Middle frontal gyrus (tissue), 1 donor: Measurements from ENCODE around the gene ETS1.

ENCODE experiments used
- DNase-seq: peaks from one replicate; pipeline ENCODE4 v3.0.0-alpha.2; 2015; ENCODE audit warnings: low spot score; ENCODE audit errors: extremely low spot score

ETS1 gene

DNA sequence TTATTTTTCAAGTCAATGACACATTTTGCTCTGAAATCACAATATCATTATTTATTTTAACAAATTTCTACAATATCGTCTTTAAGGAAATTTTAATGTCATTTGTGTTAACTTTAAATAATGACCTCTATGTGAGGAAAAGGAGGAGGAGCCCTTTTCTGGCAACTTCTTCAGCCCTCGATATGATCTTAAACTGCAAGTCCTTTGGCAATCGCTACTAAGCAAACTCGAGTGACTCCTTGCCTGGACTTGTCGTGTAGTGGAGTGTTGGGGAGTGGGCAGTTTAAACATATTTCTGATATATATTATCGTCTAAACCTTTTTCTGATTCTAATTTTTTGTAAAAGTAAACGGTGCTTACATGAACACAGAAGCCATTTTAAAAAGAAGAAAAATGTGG, 16.7 kb downstream of the ETS1 start:
- DNase-seq = no peak

DNA sequence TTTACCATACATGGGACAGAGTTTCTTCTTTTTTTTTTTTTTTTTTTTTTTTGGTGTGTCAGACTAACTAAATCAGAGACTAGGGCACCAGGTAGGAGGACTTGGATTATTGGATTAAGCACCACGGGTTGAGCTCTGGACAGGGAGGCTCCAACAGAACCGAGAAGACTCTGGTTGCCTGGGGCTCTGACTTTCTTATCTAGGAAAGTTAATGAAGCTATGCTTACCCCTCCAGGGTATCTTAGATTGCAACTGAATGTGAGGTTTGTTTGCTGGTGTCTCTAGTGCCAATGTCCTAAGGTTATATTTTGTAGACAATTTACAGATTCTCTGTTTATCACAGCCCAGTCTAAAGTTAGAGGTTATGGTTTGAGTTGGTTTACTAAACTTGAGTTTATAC, 18.1 kb downstream of the ETS1 start:
- no peak for DNase-seq

DNA sequence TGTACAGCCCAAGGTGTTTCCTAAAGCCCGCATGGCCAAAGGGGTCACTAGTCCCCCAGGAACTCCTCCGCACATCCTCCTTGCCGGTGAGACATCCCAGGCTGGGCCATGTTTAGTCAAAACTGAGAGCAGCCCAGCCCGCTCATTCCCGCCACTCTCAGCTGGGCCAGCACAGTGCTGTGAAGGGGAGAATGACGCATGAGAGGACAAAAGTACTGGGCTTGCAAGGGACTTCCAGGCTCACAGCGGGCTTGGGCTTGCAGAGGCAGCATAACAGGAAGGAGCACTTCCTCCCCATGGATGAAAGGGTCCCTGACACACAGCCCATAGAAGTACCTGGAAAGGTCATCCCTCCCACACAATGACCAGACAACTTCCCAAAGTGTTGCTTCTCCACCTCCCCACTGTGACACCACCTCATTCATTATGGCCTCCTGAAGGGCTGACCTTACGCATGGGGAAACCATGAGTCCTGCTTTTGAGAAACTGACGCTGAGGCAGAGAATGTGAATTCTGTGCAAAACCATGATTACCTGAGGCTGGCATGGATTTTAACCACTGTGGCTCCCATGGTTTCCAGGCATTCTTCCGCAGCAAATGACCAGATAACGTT, 19.1 kb downstream of the ETS1 start:
- DNase-seq = no peak

DNA sequence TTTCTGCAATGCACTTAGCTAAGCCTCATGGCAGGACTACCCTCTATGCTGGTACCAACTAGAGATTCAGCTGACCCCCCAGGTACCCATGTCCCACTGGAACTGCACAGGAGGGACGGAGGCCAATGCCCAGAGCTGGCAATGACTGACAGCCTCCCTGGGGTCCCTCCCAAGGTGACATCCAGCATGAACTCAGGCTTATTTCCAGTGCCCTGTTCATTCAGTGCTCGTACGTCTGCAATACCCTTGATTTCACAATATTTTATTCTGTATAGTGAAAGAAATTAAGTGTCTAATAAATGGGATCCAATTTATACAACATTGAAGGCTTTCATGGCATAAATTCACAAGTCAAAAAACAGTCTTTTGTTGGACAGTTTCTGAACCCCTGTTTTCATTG, 20.2 kb downstream of the ETS1 start:
- DNase-seq = no peak

DNA sequence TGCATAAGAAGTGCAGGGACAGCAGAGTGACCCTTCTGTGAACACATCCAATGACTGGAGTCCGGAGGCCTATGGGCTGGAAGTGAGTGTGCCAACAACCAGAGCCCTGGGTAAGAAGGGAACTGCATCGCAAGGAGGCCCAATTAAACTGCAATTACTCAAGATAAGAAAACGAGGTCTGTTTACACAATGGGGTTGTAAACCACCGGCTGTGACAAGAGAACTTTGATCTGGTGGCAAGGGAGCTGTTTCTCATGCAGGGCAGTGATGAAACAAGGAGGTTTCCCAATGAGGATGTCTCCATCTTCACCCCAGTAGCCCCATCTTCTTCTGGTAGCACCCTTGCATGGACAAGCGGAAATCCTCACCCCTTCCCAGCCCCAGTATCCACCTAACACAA, 21.5 kb downstream of the ETS1 start:
- DNase-seq = no peak

DNA sequence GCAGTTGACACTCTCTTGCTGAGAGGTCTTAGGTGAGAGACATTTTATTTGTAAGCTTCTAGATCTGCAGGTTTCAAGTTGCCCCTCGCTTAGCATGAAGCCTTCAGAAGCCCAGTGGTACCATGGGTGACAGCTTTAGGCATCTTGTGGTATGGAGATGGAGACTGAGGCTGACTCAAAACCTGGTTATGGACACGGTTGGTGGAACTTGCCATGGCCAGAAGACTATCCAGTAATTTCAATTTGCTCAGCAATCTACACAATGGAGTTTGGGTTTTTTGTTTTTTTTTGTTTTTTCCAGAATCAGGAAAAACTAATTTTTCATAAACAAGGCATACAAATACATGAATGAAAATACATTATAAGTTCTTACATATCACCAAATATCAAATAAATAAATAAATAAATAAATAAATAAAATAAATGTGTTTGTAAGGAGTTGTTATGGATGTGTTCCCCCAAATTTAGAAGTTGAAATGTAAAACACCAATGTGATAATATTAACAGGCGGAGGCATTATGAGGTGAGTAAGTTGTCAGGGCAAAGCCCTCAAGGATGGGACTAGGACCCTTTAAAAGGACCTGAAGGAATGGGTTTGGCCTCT, 22.6 kb downstream of the ETS1 start:
- no peak for DNase-seq

DNA sequence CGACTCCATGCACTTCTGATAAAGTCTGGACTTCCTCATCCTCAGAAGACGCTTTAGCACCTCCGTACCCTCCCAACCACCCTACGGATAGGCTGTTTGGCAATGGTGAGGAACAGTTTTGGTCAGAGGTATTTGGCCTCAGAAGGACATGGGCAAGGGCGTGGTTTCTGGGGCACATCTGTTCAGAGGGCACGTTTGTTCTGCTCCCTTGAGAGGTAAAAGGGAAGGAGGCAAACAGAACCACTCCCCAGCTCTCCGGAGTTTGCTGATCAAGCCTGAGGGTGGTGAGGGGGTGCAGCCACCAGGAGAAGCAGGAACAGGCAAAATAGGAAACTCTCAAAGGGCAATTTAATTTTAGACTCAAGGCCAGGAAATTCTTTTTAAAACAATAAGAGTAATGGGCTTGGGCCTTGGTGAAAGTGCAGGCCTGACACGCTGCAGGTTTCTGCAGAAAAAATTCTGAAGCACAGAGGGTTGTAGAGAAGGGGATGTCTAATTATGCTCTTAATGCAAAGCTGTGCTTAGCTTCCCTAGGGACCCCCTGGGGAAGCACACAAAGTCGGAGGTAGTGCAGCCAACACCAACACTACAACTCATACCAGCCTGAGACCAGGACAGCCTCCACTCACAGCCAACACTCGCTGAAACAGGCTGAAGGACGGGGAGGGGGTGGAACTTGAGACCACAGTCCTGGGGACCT, 23.3 kb downstream of the ETS1 start:
- no peak for DNase-seq

DNA sequence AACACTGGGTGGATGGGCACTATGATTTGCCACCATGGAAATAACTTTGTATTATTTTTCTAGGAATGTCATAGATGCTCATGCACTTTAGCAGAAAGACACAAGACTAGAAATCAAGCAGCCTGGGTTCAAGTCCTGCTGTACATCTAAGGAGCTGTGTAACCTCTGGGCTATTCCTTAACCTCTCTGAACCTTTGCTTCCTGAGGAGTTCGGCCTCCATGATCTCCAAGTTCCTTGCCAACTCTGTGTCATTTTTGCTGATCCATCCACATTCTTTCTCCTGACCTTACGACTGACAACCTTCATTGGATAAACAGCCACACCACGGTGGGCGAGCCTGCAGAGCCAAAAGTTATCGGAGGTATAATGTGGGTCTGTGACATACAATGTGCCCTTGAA, 24.1 kb downstream of the ETS1 start:
- DNase-seq = no peak

DNA sequence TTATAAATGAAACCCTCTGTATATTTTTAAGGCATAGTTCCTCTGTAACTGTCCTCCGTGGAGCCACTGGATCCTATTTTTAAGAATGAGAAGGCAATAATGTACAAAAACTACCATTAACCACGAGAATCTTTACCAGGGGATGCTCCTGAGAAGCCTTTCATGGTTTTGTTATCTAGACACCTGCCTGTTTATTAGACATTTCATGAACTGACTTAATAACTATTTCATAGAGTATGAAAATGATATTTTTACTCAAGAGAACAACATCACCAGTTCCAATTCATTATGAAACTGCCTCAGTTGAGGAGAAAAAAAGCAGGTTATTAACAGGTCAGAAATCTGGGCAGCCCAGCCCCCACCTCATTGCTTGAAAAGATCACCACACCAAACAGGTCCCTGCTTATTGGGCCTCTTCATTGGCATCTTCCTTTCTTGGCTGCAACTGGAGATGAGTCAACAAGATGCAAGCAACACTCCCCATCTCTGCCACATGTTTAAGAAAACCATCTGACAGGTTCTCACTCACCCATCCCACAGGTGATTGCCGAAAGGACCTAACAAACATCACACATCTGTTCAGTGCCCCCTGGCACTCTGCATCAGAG, 27.8 kb downstream of the ETS1 start:
- DNase-seq = no peak

DNA sequence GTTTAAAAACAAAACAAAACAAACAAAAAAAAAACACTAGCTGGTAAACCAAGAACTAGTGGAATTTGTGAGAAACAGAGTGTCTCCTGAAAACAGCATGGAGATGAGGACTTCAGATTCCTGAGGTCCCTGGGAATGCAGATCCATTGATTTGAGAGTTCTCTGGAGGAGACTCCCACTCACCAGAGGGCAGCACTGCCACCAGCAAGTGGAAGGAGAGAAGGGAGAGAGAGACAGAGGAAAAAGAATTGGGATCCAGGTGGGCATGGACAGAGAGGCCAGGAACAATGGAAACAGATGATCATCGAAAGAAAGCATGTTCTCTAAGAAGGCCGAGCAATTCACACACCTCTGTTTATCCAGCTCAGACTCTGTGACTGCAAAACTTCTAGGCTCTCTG, 31.8 kb downstream of the ETS1 start:
- no peak for DNase-seq

DNA sequence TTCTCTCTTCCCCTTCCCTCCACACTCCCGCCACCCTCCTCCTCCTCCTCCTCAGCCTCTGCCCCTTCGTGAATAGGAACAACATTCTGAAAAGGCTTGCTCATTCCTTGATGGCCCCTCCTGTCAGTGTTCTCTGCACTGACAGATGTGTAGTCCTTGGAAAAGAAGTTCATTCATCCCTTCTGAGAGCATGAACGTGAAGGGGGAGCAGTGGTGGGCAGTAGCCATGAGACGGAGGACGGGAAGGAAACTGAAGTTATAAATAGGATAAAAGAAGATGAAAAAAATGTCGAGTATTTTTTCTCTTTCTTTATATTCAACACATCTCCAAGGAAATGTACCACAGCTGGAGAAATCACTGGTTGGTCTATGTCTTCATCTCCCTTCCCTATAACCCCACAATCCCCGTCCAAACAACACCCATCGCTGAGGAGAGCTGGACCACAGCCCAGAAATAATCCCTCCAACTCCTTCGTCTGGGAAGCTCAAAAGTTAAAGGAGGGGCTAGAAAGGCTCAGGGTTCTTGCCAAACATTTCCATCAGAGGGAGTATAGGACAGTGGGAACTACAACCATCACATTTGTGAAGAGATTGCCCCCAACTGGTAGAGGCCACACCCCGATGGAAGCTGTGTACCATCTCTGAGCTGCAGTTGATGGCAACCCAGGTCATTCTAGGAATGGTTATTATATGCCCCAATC, 33.5 kb downstream of the ETS1 start:
- DNase-seq = no peak

DNA sequence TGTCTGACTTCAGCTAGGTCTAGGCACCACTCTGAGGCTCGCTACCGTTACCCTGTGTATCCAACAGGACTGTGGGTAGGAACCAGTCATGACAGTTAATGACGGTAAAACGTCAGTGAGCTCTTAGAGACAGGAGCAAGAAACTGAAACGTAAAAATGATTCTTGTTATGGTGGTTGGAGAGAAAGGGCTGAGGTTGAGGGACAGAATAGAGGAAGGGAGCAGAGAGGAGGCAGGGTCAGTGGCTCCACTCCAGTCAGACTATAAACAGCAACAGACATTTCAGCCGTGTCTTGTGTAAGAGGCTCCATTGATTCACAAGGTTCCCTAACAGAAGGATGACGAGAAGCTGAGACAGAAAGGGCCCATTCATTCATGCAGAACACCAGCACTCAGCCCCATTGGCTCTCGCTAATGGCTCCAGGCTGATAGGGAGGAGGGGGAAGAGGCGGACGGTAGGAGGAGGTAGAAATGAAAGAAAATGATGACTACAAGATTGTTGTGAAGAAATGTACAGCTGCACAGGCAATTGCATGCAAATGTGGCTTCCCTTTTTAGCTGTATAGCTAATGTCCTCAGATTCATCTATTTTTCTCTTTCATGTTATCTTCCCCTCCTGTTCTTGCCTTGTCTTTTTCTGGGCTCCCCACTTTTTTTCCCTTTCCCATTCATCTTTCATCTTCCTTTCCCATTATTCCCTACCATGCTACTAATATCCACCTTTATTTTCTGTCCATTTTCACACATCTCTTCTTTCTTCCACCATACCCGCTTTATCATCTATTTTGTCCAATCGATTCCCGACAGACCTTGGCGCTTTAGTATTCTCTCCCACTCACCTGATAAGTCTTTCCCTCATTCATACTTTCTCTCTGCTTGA, 34.3 kb downstream of the ETS1 start:
- peak; percentile 74 for DNase-seq

DNA sequence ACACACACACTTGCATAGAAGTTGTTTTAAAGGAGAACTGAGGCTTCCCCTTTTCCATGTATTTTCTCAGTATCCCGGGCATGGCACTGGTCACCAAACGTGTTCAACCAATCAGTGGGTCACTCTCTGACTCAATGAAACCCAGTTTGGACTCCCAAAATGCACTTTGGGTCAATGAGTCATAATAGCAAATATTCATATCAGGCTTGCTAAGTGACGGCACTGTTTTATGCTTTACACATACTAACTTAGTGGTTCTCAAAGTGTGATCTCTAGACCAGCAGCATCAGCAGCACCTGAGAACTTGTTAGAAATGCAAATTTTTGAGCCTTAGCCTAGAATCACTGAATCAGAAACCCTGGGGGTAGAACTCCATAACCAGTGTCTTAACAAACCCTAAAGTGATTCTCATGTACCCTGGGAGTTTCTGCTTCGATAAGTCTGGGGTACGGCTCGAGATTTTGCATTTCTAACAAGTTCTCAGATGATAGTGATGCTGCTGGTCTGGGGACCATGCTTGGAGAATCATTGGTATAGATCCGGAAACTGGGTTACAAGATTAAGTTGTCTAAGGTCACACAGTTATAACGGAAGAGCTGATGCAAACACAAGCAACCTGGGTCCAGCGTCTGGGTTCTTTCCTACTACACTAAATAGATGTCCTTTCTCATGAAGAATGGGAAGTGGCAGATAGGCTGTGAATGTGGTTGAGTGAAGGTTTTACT, 35.6 kb downstream of the ETS1 start:
- no peak for DNase-seq

DNA sequence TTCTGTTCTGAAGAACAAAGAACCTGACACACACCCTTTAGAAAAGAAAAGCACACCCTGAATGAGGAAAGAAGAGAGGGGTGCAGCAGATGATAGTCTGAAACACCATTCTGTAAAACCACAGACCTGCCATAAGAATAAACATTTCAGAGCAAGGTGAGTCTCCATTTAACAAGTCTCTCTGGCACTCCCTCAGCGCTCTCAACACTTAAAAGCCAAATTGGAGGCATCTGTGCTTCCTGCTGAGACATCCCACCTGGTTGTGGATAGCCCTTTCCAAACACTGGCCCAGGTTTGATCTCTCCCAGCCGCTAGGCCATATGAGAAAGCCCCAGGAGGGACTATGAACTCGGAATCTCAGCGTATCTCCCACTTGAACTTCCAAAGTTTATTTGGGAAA, 36.3 kb downstream of the ETS1 start:
- no peak for DNase-seq

DNA sequence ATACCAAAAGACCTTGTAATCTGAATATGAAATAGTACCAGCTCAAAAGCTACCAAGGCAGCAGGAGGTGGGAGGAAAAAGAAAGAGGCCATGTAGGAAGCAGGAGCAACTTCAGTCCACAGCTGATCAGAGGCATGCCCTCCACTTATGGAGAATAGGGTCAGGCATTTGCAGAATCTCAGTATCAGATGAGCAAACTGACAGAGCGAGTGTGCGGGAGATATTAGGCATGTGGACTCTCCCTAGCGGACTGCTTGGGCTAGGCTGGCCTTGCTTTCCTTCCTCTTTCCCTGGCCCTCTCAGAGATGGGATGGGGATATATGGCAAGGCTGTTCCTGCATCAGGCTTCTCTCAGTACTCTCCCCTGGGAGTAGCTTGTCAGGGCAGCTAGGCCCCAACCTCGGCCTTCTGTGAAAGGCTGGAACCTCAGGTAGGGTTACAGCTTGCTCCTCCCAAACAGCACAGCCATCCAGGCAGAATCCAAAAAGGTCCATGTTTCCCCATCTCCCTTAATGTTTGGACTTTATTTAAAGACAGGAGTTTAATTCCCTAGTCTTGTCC, 37.0 kb downstream of the ETS1 start:
- DNase-seq = no peak

DNA sequence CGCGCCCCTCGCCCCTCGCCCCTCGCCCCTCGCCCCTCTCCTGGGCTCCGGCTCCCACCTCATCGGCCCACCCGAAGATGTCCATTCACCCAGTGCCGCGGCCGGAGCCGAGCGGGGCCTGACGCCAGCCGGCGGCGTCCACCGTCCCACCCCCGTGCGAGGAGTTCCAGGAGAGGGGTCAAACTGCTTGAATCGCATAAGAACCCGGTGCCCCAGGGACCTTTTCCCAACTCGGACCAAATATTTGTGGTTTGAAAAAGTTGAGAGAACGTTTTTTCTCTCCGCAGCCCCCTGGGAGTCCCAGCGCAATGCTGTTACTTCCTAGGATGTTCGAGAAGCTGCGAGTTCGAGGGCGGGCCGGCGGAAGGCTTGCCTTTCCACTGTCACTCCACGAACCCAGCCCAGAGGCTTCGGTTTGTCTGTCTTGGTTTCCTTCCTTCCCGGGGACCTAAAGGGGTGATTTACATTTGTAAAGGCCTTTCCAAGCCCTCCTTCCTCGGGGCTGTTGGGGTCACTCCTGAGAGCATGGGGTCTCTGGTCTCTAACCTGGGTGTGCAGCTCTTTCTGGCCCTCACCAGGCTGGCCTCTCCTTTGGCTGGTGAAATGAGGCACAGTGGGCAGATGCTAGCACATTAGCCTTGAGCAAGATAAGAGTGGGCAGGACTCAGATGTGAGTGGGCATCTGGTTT, 38.0 kb downstream of the ETS1 start:
- no peak for DNase-seq

DNA sequence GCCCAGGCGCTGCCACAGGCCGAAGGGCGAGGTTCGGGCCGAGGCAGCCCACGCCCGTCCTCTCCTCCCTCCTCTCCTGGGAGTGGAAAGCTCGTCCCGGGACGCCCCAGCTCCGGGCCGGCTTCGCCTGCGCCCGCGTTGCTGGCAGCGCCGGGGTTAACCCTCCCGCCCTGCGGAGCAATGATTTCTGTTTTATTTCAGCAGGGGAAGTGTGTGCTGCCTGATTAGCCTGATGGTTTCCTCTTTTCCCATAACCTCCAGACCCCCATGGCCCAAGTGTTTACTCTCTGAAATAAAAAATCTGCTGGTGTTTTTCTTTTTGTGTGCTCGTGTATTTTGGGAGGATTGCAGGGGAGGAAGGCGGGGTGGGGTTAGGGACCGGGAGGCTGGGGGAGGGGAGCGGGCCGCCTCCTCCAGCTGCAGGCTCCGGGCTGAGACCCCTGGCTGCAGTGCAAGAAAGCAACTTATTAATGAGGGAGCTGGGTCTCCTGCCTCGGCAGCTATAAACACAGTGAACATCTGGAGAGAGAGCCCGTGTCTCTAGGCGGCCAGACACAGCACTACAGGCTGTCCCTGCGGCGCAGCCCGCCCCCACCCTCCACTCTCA, 38.6 kb downstream of the ETS1 start:
- no peak for DNase-seq

DNA sequence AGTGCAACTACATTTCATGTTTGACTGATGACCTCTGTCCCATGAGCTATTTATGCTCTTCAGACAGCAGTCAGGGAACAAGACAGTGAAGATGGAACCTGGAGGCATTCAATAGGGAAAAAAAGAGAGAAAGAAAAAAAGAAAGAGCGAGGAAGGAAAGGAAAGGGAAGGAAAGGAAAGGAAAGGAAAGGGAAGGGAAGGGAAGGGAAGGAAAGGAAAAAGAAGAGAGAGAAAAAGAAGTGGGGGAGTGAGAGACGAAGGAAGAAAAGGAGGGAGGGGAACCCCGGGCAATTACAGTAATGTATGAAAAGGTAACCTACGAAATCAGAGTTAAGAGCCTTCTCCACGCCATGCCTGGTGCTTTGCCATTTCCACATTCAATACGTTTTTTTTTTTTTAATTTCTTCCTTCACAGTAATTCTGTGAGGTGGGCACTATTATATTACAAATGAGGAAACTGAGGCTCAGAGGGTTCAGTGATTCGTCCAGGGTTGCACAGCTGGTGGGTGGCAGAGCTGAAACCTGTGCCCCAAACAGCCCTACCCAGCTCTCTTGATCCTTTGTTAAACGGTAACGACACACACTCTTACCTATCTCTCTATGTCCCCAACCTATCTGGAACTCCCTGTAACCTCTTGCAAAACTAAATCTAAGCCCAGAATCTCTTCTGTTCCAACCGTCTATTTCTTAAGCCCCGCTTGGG, 39.3 kb downstream of the ETS1 start:
- DNase-seq = no peak
